Natural killer cell treated with Interleukin-12 subunit alpha and Interleukin-12 subunit beta and Interleukin-15 and Interleukin-18, amount 100 ng/mL, for 72 hours (primary cell): ENCODE results near the gene SRRM4. TPM values are rescaled to one million over a fixed set of nuclear protein-coding genes. Genes with fewer than 3 reads are reported as not detected.

Experiments
- ATAC-seq, 2 donors: fragments of 150-1000 bp; cut with Tn5 transposase in 1 of 2; sonication (Bioruptor Pico), chemical (Tn5 transposase) in 1 of 2; 2 replicates each; pipeline ENCODE4 v1.10.0; 2021
- DNase-seq: peaks from one replicate; pipeline ENCODE4 v3.0.0; 2022; ENCODE audit warnings: low spot score
- H3K27ac Mint-ChIP-seq, 2 donors: 1 replicate in 1 of 2; 2 replicates in 1 of 2; pipeline ENCODE4 v1.8.0; 2022; ENCODE audit warnings: mixed read lengths in 2 of 2, mild to moderate bottlenecking in 1 of 2, moderate library complexity in 1 of 2
- H3K27me3 Mint-ChIP-seq, 2 donors: 1 replicate in 1 of 2; 2 replicates in 1 of 2; pipeline ENCODE4 v1.8.0; 2022; ENCODE audit warnings: mixed read lengths in 2 of 2
- H3K36me3 Mint-ChIP-seq: one replicate; pipeline ENCODE4 v1.8.0; 2022; ENCODE audit warnings: mixed read lengths
- H3K4me1 Mint-ChIP-seq, 2 donors: 1 replicate in 1 of 2; 2 replicates in 1 of 2; pipeline ENCODE4 v1.8.0; 2022; ENCODE audit warnings: low read depth in 2 of 2, mixed read lengths in 2 of 2, mild to moderate bottlenecking in 1 of 2
- H3K4me3 Mint-ChIP-seq: one replicate; pipeline ENCODE4 v1.8.0; 2022; ENCODE audit warnings: mixed read lengths
- H3K9me3 Mint-ChIP-seq: 2 replicates; pipeline ENCODE4 v1.8.0; 2022; ENCODE audit warnings: mixed read lengths
- total RNA-seq, 2 donors: library from RNA; stranded (reverse); gene quantifications; one replicate each; pipeline ENCODE4 v1.2.3, GENCODE V29; 2022

Gene SRRM4
- total RNA-seq, 2 donors from 2014 or later: not detected

DNA sequence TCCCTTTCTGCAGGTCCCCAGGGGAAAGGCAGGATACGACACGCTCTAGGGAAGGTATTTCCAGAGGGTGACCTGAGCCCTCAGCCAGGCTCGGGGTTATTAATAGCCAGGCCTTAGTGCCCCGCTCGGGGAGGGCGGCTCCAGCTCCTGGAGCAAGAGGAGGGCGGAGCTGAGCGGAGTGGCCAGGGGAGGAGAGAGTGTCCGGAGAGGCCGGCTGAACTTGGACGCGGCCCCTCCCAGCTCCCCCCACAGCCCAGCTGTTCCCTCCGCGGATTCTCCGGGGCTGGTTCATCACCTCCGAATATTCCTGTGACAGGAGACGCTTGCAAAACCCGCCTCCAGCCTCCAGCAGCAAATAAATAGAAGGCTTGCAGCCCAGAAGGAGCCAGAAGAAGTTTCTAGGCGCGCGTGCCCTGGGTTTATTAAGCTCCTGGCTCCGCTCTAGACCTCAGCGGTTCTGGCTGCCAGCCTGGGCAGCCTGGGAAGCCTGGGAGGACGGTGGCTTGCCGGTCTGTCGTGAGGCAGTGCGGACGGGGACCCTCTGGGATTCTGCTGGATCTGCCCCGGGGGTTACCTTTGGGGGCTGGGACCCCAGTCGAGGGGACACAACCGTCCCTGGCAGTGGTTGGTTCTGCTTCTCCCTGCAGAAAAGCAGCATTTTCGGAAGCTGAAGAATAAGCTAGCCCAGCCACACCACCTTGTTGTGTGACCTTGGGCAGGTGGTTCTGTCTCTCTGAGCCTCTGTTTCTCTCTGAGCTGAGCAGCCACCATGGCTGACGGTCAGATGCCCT is 197.4 kb downstream of the SRRM4 start, which contains the start of gene HSPB8:
TSS of gene HSPB8 (plus strand) at position 388 of the 791 bp plus-strand sequence. CDS start at position 770, 382 bp downstream.
- no peak within 1 kb of the TSS for H3K4me3 Mint-ChIP-seq
- no peak for ATAC-seq
- no peaks in the 10 kb centered on the region for H3K4me1 Mint-ChIP-seq
- DNase-seq: no peak
- H3K9me3 Mint-ChIP-seq: no peaks in the 10 kb centered on the region
- H3K36me3 Mint-ChIP-seq: no peaks in the 10 kb centered on the region
- H3K27me3 Mint-ChIP-seq: peaks cover 6 to 9% of the 10 kb centered on the region in 2 donors
- no peak within 1 kb of the TSS for H3K27ac Mint-ChIP-seq

DNA sequence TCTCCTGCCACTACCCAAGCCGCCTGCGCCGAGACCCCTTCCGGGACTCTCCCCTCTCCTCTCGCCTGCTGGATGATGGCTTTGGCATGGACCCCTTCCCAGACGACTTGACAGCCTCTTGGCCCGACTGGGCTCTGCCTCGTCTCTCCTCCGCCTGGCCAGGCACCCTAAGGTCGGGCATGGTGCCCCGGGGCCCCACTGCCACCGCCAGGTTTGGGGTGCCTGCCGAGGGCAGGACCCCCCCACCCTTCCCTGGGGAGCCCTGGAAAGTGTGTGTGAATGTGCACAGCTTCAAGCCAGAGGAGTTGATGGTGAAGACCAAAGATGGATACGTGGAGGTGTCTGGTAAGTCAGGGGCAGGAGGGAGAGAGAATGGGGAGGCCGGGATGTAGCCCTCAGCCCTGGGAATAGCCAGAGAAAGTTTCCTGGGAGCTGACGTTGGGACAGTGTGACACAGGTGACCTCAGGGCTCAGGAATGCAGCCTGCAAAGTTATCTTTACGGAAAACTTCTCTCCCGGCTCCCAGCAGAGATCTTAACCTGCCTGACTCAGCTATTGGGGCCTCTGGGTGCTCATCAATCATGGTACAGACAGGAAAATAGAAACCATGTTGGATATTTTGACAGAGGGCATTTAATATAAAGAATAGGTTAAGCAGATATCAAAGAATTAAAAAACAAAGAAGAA is 198.1 kb downstream of the SRRM4 start:
- no peaks in the 10 kb centered on the region for H3K9me3 Mint-ChIP-seq
- DNase-seq (no peak), ATAC-seq (no peak)
- H3K36me3 Mint-ChIP-seq: no peaks in the 10 kb centered on the region
- H3K27me3 Mint-ChIP-seq: peaks cover 6 to 9% of the 10 kb centered on the region in 2 donors
- no peak overlapping the region for H3K27ac Mint-ChIP-seq
- no peaks in the 10 kb centered on the region for H3K4me1 Mint-ChIP-seq
- no peak overlapping the region for H3K4me3 Mint-ChIP-seq

DNA sequence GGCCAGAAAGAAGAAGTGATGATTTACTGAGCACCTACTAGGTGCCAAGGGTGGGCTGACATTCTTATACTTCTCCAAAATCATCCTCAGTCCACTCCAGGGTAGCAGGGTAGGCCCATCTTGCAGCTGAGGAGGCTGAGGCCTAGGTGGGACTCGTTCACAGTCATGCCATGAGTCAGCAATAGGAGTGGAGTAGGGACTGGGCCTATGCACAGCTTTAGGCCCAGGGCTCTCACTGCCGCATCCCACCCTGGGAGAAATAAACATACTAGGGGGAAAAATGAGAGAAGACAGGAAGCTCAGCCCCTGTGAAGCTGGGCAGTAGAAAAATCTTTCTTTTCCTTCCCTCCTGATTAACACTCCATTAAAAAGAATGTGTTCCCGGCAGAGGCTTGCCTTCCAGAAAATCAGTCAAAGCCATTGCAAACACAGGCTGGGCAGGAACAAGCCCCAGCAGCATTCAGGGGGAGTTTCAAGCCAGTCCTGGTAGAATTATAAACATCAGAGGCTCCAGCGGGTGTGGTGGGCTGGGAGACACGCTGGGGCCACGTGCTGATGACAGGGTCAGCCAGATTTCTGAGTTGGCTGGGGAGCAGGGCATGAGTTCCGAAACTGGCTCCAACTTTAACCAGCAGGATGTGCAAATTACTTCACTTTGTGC is 199.2 kb downstream of the SRRM4 start:
- H3K4me3 Mint-ChIP-seq: no peak overlapping the region
- no peak overlapping the region for H3K27ac Mint-ChIP-seq
- H3K27me3 Mint-ChIP-seq: peaks cover 6 to 9% of the 10 kb centered on the region in 2 donors
- DNase-seq (no peak), ATAC-seq (no peak)
- H3K4me1 Mint-ChIP-seq: no peaks in the 10 kb centered on the region
- no peaks in the 10 kb centered on the region for H3K36me3 Mint-ChIP-seq
- no peaks in the 10 kb centered on the region for H3K9me3 Mint-ChIP-seq

DNA sequence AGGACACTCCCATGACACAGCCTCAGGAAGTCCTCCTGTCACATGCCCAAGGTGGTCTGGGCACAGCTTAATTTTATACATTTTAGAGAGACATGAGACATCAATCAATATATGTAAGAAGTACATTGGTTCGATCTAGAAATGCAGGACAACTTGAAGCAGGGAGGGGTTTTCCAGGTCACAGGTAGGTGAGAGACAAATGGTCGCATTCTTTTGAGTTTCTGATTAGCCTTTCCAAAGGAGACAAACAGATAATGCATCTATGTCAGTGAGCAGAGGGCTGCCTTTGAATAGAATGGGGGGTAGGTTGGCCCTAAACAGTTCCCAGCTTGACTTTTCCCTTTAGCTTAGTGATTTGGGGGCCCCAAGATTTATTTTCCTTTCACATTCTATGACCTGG is 199.9 kb downstream of the SRRM4 start:
- H3K36me3 Mint-ChIP-seq: no peaks in the 10 kb centered on the region
- H3K4me1 Mint-ChIP-seq: no peaks in the 10 kb centered on the region
- H3K9me3 Mint-ChIP-seq: no peaks in the 10 kb centered on the region
- H3K4me3 Mint-ChIP-seq: no peak overlapping the region
- ATAC-seq (no peak), DNase-seq (no peak)
- H3K27me3 Mint-ChIP-seq: peaks cover 6 to 8% of the 10 kb centered on the region in 2 donors
- no peak overlapping the region for H3K27ac Mint-ChIP-seq

DNA sequence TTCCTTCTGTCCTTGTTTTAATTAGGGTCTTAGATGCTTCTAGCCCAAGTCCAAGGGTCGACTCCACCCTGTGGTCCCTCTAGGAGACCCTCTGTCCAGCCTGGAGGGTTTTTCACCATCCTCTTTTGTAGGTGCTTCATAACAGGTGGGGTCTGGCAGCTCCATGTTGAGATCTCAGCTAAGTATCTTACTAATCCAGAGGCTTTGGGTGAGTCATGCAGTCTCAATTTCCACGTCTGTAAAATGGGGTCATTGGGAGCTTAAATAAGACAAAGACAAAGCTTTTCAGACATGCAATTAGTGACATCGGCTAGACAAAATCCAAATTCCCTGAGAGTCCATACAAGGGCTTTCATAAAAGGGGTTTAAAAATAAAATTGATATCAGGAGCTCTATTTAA is 200.6 kb downstream of the SRRM4 start:
- no peaks in the 10 kb centered on the region for H3K9me3 Mint-ChIP-seq
- no peak overlapping the region for H3K27ac Mint-ChIP-seq
- H3K4me3 Mint-ChIP-seq: no peak overlapping the region
- no peaks in the 10 kb centered on the region for H3K4me1 Mint-ChIP-seq
- H3K36me3 Mint-ChIP-seq: no peaks in the 10 kb centered on the region
- H3K27me3 Mint-ChIP-seq: peaks cover 6% of the 10 kb centered on the region in 2 donors
- DNase-seq (no peak), ATAC-seq (no peak)

DNA sequence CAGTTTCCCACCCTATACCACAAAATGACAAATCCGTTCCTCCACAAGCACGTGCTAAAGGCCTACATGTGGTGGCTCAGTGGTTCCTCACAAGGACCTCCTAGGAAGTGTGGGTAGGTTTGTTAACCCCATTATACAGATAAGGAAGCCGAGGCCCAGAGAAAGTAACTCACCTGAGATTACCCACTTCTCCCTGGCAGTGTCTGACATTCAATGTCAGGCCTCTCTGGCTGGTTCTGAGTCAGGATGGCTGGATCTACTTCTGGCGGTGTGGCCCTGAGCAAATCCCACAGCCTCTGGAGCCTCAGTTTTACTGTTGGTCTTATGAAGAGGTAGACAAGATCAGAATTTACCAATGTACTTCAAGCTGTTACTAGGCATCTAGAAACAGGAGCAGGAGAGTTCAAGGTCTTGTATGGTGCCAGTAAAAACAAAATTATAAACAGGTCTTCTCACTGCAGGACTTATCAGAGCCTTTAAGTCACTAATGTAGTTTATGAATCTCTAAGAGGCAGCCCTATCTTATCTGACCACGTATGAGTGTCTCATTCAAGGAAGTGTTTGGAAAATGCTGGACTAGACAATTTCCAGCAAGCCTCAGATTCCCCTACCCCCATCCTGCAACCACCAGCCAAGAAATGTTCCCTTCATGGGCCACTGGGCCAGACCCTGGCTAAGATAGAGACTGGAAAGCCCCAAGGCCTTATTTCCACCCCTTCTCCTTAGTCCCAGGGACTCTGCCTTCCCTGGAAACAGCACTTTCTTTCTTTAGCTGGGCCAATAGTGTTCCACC is 201.6 kb downstream of the SRRM4 start:
- no peak for DNase-seq
- H3K9me3 Mint-ChIP-seq: no peaks in the 10 kb centered on the region
- H3K4me1 Mint-ChIP-seq: no peaks in the 10 kb centered on the region
- ATAC-seq: no peak
- H3K27me3 Mint-ChIP-seq: peaks cover 6% of the 10 kb centered on the region in 2 donors
- H3K27ac Mint-ChIP-seq: no peak overlapping the region
- H3K4me3 Mint-ChIP-seq: no peak overlapping the region
- no peaks in the 10 kb centered on the region for H3K36me3 Mint-ChIP-seq

DNA sequence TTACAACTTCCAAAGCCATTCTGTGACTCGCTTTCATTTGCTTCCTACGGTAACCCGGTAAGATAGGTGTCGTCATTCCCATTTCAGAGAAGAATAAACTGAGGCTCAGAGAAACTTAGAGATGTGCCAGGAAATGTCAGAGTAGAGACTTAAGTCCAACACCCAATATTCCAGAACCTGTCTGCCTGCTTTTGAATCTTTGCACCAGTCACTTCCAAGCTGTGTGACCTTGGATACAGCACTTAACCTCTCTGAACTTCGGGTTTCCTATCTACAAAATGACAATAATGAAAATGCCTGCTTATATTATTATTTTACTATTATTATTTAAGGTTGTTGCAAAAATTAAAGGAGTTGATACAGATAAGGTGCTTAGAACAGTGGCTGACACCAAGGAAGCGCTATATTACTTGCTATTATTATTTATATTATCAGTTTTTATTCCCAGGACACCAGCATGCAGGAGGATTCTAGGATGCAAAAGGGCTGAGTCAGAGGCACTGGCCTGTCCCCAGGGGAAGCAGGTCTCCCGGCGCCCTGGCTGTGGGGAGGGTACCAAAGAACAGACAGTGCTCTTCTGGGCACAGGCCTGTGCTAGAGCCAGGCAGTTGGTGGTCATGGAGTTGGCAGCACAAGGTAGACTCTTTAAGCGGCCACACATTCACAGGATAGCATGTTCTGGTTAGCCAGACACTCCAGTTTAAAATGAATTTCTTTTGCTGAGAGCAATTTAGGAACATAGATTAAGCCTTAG is 202.8 kb downstream of the SRRM4 start:
- Mint-ChIP-seq H3K27me3 (peaks cover 4 to 6% of the 10 kb centered on the region in 2 donors), H3K36me3 (no peaks in the 10 kb centered on the region), H3K4me3 (no peak overlapping the region), H3K4me1 (no peaks in the 10 kb centered on the region), H3K9me3 (no peaks in the 10 kb centered on the region), H3K27ac (no peak overlapping the region)
- ATAC-seq (no peak), DNase-seq (no peak)

DNA sequence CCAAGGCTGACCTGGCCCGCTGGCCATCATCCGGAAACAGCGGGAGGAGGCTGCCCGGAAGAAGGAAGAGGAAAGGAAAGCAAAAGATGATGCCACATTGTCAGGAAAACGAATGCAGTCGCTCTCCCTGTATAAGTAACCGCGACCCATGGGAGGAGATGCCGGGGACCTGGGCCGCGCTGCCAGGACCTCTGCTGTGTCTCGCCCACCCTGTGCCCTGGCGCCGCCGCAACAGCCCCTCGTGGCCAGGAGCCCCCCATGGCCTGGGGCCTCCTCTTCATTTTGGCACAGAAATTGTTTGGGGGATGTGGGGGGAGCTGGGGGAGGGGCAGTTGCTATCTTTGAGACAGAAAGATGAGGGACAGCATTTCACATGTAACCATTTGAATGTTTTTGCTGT is 213.9 kb downstream of the SRRM4 start:
- Mint-ChIP-seq H3K9me3 (no peaks in the 10 kb centered on the region), H3K4me1 (no peaks in the 10 kb centered on the region), H3K27ac (no peak overlapping the region), H3K4me3 (no peak overlapping the region), H3K36me3 (no peaks in the 10 kb centered on the region), H3K27me3 (peaks cover 0 to 8% of the 10 kb centered on the region in 2 donors)
- DNase-seq (no peak), ATAC-seq (no peak)

DNA sequence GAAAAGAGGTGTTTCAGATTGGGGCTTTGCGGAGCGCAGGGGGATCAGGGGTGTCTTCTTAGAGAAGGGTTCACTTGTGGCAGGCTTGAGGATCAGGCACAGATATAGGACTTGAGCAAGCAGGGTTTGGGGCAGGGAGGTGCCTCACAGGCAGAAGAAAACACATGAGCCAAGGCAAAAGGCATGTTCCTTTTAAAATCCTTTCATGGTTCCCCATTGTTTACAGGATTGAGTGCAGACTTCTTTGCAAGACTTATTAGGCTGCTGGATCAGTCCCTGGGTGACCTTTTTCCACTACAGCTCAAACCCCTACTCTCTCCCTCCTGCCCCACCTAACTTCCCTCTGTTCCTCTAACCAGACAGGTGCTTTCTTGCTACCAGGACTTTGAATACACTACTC is 217.1 kb downstream of the SRRM4 start:
- Mint-ChIP-seq H3K4me3 (no peak overlapping the region), H3K4me1 (no peaks in the 10 kb centered on the region), H3K9me3 (no peaks in the 10 kb centered on the region), H3K36me3 (no peaks in the 10 kb centered on the region), H3K27ac (no peak overlapping the region), H3K27me3 (peaks cover 0 to 8% of the 10 kb centered on the region in 2 donors)
- ATAC-seq (no peak), DNase-seq (no peak)

DNA sequence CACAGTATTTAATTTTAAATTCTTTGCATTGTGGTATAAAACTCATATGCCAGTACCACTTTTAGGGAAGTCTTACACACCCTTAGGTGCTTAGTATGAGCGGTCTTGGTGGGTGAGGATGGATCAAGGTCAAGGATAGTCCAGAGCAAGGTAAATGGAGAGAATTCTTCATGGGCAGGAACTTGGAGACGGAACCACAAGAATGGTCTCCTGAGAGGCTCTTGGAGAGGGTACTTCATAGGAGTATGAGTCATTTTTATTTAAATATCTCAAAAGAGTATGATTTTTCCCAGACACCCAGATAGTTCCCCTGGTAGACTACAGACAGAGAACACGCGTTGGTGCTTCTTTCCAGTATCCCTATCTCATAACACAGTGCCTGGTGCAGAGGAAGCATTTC is 219.3 kb downstream of the SRRM4 start:
- Mint-ChIP-seq H3K4me1 (no peaks in the 10 kb centered on the region), H3K36me3 (no peaks in the 10 kb centered on the region), H3K27ac (no peak overlapping the region), H3K4me3 (no peak overlapping the region), H3K9me3 (no peaks in the 10 kb centered on the region), H3K27me3 (no peaks in the 10 kb centered on the region)
- DNase-seq (no peak), ATAC-seq (no peak)

DNA sequence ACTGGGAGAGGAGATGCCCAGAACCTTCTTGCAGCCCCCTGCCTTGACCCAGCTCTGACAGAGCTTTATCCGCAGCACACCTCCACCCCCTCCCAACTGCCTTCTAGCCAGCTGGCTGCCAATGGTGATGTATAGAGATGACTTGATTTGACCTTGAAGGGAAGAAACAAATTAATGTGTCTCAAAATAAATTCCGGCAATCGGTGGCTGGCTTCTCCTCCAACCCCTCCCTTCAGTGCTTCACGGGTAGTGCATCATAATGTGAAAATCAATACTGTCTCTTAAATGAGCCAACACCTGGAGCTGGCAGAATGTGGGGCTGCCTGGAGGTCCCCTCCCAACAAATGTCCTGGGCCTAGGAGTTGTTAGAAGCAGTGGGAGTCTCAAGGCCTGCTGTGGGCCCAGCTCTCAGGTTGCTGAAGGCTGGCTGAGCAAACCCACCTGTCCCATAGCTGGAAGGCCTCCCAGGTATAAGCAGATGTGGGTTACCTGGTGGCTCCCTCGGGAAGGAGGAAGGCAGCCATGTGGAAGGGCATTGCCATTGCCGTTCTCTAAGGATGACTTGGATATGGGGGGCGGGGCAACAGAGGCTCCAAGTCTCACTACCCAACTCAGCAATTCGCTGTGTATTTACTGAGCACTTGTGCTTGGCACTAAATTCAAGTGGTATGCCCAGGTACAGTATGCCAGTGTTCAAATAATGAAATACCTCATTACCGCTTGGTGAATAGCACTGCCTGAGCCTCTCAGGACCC is 220.6 kb downstream of the SRRM4 start:
- DNase-seq (no peak), ATAC-seq (no peak)
- Mint-ChIP-seq H3K4me1 (no peaks in the 10 kb centered on the region), H3K4me3 (no peak overlapping the region), H3K27me3 (no peaks in the 10 kb centered on the region), H3K9me3 (no peaks in the 10 kb centered on the region), H3K36me3 (no peaks in the 10 kb centered on the region), H3K27ac (no peak overlapping the region)

DNA sequence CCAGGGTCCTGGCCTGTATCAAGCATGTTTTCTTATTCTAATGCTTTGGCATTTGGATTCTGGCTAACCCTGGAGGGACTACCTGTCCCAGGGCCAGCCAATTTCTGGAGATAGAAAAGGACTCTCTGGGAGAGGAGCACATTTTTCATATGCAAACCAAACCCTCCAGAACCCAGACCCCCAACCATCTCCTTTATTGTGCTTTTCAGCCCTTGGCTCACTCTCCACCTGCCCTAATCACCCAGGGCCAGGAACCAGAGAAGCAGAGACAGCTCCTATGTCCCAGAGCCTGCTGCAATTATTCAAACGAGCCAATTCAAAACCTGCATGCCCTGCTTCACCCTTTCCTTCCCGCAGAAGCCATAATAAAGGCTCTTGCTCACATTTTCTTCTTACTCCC is 221.2 kb downstream of the SRRM4 start:
- H3K27me3 Mint-ChIP-seq: no peaks in the 10 kb centered on the region
- no peak for DNase-seq
- H3K36me3 Mint-ChIP-seq: no peaks in the 10 kb centered on the region
- ATAC-seq: no peak
- H3K9me3 Mint-ChIP-seq: no peaks in the 10 kb centered on the region
- H3K27ac Mint-ChIP-seq: no peak overlapping the region
- no peaks in the 10 kb centered on the region for H3K4me1 Mint-ChIP-seq
- H3K4me3 Mint-ChIP-seq: no peak overlapping the region
